AG04449 (cell line): ENCODE data around the gene KIF5C.

Source experiments
- CTCF ChIA-PET: fragments of 350-600 bp; formaldehyde crosslinking; extraction: SDS; loops from one replicate; lab custom pipeline; 2021; ENCODE audit warnings: antibody characterized with exemption; lab: Yijun Ruan, JAX
- POLR2A ChIA-PET: fragments of 400-600, 350-600 bp; formaldehyde crosslinking; extraction: SDS; loops from one replicate; lab custom pipeline; 2020; ENCODE audit warnings: antibody characterized with exemption, inconsistent platforms; lab: Yijun Ruan, JAX
- DNase-seq: peaks from one replicate; pipeline ENCODE4 v3.0.0-alpha.2; 2010; ENCODE audit warnings: low read depth, low spot score
- H3K4me3 ChIP-seq: 2 replicates; pipeline ENCODE4 v1.5.1; 2011; ENCODE audit warnings: low read depth, mild to moderate bottlenecking, control low read depth, low read length
- CTCF ChIP-seq: IDR thresholded peaks from one replicate; pipeline ENCODE4 v1.5.1; 2011; ENCODE audit warnings: mild to moderate bottlenecking, moderate library complexity, low read length, control low read depth, inconsistent platforms; ENCODE audit not compliant: insufficient read depth; ENCODE audit errors: missing control alignments

KIF5C gene

GRCh38 chr2:148998831-148999200 lies 123.8 kb downstream of the KIF5C start:
- ChIA-PET CTCF (no interaction called here), POLR2A (no interaction called here)
- no peak overlapping the region for H3K4me3 ChIP-seq
- DNase-seq, result no peak
- TF ChIP-seq CTCF, result no peak

GRCh38 chr2:148999451-148999921 lies 124.5 kb downstream of the KIF5C start:
- no peak for DNase-seq
- H3K4me3 ChIP-seq, result no peak overlapping the region
- POLR2A ChIA-PET, result no interaction called here
- CTCF ChIA-PET, result interaction anchor here (1.0 to 1.7 kb wide), 4 partner anchors 8 to 562 kb away, joined by 3 to 8 read pairs (median 6); no protein-coding TSS in a partner anchor
- TF ChIP-seq CTCF, result no peak

GRCh38 chr2:149000158-149000938 lies 125.3 kb downstream of the KIF5C start:
- no peak for DNase-seq
- CTCF ChIA-PET, result interaction anchor here (1.0 to 1.7 kb wide), 4 partner anchors 9 to 561 kb away, joined by 3 to 8 read pairs (median 6); no protein-coding TSS in a partner anchor

GRCh38 chr2:149001496-149001895 lies 126.5 kb downstream of the KIF5C start:
- ChIA-PET POLR2A (no interaction called here), CTCF (interaction anchor here (1.0 to 1.3 kb wide), 2 partner anchors 15 to 17 kb away, joined by 3 to 4 read pairs; no protein-coding TSS in a partner anchor)
- no peak for TF ChIP-seq CTCF
- no peak for DNase-seq
- H3K4me3 ChIP-seq, result no peak overlapping the region

More at GRCh38 chr2:149000158-149000938, 125.3 kb downstream of the KIF5C start:
- no peak for TF ChIP-seq CTCF
- no peak overlapping the region for H3K4me3 ChIP-seq
- POLR2A ChIA-PET, result no interaction called here

DNA sequence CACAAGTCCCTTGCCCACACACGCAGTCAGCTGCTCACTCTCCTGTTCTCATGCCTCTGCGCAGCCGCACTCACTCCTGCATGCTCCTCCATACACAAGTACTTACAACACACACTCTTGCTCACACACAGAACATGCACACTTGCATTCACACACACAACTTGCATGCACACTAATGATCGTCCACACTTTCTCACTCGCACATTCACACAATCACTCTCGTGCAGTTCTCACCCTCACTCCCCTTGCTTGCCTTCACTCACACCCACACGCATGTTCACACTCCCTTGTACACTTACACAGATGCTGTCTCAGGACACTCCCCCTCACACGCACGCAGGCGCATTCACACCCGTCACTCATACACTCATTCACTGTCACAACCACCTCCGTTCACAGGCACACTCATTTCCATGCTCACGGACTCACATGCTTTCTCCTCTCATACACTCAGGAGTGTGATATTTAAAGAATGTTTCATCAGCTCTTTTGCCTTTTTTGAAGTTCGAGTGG lies 127.4 kb downstream of the KIF5C start:
- no peak for DNase-seq
- CTCF ChIA-PET, result no interaction called here
- POLR2A ChIA-PET, result no interaction called here
- no peak overlapping the region for H3K4me3 ChIP-seq
- TF ChIP-seq CTCF, result no peak

- H3K4me3 ChIP-seq, result no peak overlapping the region
- no peak for TF ChIP-seq CTCF
- CTCF ChIA-PET, result interaction anchor here (0.6 kb wide), 1 partner anchor 14 kb away, joined by 3 read pairs; no protein-coding TSS in a partner anchor
- DNase-seq, result no peak
- POLR2A ChIA-PET, result no interaction called here
Measured at GRCh38 chr2:149002891-149003740, 128.1 kb downstream of the KIF5C start.
